Keratinocyte (primary cell): ENCODE data around the gene CYB5A.

Source experiments
- CTCF ChIP-seq, 3 experiments: IDR thresholded peaks in 1 of 3; conservative IDR thresholded peaks in 1 of 3; optimal IDR thresholded peaks in 1 of 3; 2 replicates in 2 of 3; 3 replicates in 1 of 3; pipeline versions ENCODE3 to v1.5.1; 2011; ENCODE audit warnings: low read length in 3 of 3, mild to moderate bottlenecking in 3 of 3, moderate library complexity in 2 of 3, control low read depth in 1 of 3, inconsistent platforms in 1 of 3; ENCODE audit not compliant: insufficient read depth in 2 of 3; ENCODE audit errors: extremely low read depth in 1 of 3
- EZH2 ChIP-seq: IDR thresholded peaks from one replicate; pipeline ENCODE4 v1.6.1; 2012; ENCODE audit warnings: inconsistent platforms, mild to moderate bottlenecking, low read length, moderate library complexity

- TF ChIP-seq EZH2 (no peak), CTCF (optimal IDR thresholded peaks at IDR 0.05 in 1 of 3, IDR thresholded peaks at IDR 0.05 in 1 of 3, conservative IDR thresholded peaks at IDR 0.05 in 1 of 3; ENCODE audit: extremely low read depth in 1 of 3, insufficient read depth in 2 of 3, low read length in 3 of 3) (no peak)
Observed at GRCh38 chr18:74315464-74316256, 23.9 kb upstream of the CYB5A start, which contains the start of gene C18orf63.
